Activated B cell treated with CpG ODN at 0.5 μM for 24 hours (primary cell): Measurements from ENCODE around the gene ITGA1. TPM values are rescaled to one million over a fixed set of nuclear protein-coding genes. Genes with fewer than 3 reads are reported as not detected.

Experiments
- ATAC-seq: fragments of 200-7000 bp; cut with Tn5 transposase; one replicate; pipeline ENCODE4 v1.10.0; 2021; ENCODE audit warnings: low read depth, mild to moderate bottlenecking, moderate library complexity
- CTCF ChIA-PET: fragments of 350-600 bp; sonication (Branson Sonifier 250); formaldehyde crosslinking; loops from one replicate; lab custom pipeline; 2021; ENCODE audit warnings: antibody characterized with exemption; lab: Charles Lee
- POLR2A ChIA-PET: fragments of 350-600 bp; sonication (Branson Sonifier 250); formaldehyde crosslinking; loops from one replicate; lab custom pipeline; 2021; ENCODE audit warnings: antibody characterized with exemption; lab: Charles Lee
- DNase-seq: peaks from one replicate; pipeline ENCODE4 v3.0.0; 2022
- H3K27ac Mint-ChIP-seq: one replicate; pipeline ENCODE4 v1.8.0; 2020; ENCODE audit warnings: mixed read lengths
- H3K27me3 Mint-ChIP-seq: one replicate; pipeline ENCODE4 v1.8.0; 2021; ENCODE audit warnings: mixed read lengths
- H3K36me3 Mint-ChIP-seq: one replicate; pipeline ENCODE4 v1.8.0; 2021; ENCODE audit warnings: low read depth, mixed read lengths
- H3K4me1 Mint-ChIP-seq: one replicate; pipeline ENCODE4 v1.8.0; 2021; ENCODE audit warnings: mixed read lengths
- H3K4me3 Mint-ChIP-seq: one replicate; pipeline ENCODE4 v1.8.0; 2020; ENCODE audit warnings: mild to moderate bottlenecking, mixed read lengths
- H3K9me3 Mint-ChIP-seq: one replicate; pipeline ENCODE4 v1.8.0; 2020; ENCODE audit warnings: mixed read lengths
- intact Hi-C: fragments of 100-400 bp; cut with micrococcal nuclease; formaldehyde crosslinking; loops from one replicate; pipeline ENCODE4 v1.15.1; 2024
- total RNA-seq: library from RNA; stranded (reverse); gene quantifications from 2 replicates; pipeline ENCODE4 v1.2.3, GENCODE V29; 2022
- TF ChIP-seq, protein P1 (sequence below): fragments of 200-600 bp; IDR thresholded peaks from one replicate; pipeline ENCODE4 v1.8.0; 2022; ENCODE audit warnings: antibody characterized with exemption, mild to moderate bottlenecking

The ITGA1 gene
- total RNA-seq, 1 donor from 2014 or later, result 34.0 TPM

DNA sequence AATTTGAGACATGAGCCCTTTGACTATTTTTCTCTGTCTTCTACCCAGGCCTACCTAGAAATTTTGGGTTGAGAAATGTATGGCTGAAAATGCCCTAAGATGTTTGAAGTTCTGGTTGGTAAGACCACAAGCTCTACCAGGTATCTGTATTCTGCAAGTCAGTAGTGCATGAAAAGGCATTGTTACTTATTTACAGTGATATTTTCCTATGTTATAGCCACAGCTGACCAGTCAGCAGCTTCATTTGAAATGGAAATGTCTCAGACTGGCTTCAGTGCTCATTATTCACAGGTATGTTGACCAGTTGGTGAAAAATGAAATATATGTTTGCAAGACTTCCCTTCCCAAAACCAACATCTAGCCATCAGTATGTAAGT, 109.5 kb downstream of the ITGA1 start:
- ChIA-PET POLR2A (no interaction called here), CTCF (interaction anchor here (1.0 kb wide), 1 partner anchor 18 kb away, joined by 3 read pairs; no protein-coding TSS in a partner anchor)
- H3K9me3 Mint-ChIP-seq, result peaks cover 9% of the 10 kb centered on the region
- intact Hi-C loops, result no loop called here
- TF ChIP-seq, protein P1, sequence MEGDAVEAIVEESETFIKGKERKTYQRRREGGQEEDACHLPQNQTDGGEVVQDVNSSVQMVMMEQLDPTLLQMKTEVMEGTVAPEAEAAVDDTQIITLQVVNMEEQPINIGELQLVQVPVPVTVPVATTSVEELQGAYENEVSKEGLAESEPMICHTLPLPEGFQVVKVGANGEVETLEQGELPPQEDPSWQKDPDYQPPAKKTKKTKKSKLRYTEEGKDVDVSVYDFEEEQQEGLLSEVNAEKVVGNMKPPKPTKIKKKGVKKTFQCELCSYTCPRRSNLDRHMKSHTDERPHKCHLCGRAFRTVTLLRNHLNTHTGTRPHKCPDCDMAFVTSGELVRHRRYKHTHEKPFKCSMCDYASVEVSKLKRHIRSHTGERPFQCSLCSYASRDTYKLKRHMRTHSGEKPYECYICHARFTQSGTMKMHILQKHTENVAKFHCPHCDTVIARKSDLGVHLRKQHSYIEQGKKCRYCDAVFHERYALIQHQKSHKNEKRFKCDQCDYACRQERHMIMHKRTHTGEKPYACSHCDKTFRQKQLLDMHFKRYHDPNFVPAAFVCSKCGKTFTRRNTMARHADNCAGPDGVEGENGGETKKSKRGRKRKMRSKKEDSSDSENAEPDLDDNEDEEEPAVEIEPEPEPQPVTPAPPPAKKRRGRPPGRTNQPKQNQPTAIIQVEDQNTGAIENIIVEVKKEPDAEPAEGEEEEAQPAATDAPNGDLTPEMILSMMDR, result no peak
- no peaks in the 10 kb centered on the region for H3K36me3 Mint-ChIP-seq
- no peak overlapping the region for H3K27ac Mint-ChIP-seq
- ATAC-seq (no peak), DNase-seq (no peak)
- H3K4me3 Mint-ChIP-seq, result no peak overlapping the region
- H3K4me1 Mint-ChIP-seq, result no peaks in the 10 kb centered on the region
- peaks cover 18% of the 10 kb centered on the region for H3K27me3 Mint-ChIP-seq

DNA sequence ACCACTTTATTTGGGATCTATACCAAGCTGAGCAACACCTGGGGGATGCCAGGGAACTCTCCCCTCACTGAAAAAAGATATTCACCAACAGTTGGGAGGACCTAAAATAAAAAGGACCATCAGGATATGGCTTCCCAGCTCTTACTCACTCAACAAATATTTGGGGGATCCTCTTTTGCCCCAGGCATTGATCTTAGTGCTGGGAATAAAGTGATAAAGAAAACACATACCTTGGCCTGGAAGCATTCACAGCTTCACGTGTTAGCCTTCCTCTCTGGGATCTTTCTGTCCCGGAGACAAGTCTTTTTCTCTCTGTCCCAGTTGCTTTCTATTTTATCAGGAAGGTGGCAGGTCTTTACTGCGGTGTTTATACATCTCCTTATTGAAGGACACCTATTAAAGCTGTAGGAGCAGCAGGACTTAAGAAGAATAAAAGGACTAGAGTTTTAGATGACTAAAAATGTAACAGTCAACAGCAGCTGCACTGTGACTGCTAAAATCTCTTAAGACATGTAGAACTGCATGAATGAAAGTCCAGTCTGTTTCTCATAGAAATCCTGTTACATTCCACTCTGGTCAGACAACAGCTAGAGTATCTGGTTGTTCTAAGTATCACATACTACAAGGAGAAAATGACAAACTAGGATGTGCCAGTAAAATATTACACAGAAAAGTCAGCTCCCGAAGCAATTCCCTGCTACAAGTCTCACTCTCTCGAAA, 111.4 kb downstream of the ITGA1 start:
- ChIA-PET CTCF (no interaction called here), POLR2A (no interaction called here)
- DNase-seq (no peak), ATAC-seq (no peak)
- no peaks in the 10 kb centered on the region for H3K36me3 Mint-ChIP-seq
- intact Hi-C loops, result no loop called here
- peaks cover 18% of the 10 kb centered on the region for H3K27me3 Mint-ChIP-seq
- no peak overlapping the region for H3K4me3 Mint-ChIP-seq
- peaks cover 9% of the 10 kb centered on the region for H3K9me3 Mint-ChIP-seq
- H3K4me1 Mint-ChIP-seq, result no peaks in the 10 kb centered on the region
- TF ChIP-seq, protein P1, result no peak
- no peak overlapping the region for H3K27ac Mint-ChIP-seq

DNA sequence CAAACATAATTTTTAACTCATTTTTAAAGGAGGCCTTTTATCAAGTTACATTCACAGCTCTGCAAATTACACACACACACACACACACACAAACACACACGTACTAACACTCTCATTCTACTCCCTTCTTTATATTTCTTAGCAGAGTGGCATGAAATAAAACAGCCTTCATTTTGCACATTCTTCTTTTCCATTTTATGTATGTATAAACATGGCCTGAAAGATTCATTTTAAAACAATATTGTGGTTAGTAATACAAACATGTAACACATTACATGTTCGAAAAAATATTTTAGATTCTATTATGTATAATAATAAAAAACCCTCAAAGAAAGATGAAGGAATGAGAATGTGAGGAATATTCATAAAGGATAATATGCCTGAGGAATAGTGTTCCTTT, 115.4 kb downstream of the ITGA1 start:
- POLR2A ChIA-PET, result no interaction called here
- peaks cover 7% of the 10 kb centered on the region for H3K27me3 Mint-ChIP-seq
- DNase-seq (no peak), ATAC-seq (no peak)
- TF ChIP-seq, protein P1, result no peak
- intact Hi-C loops, result no loop called here
- CTCF ChIA-PET, result no interaction called here
- H3K36me3 Mint-ChIP-seq, result no peaks in the 10 kb centered on the region
- H3K4me3 Mint-ChIP-seq, result no peak overlapping the region
- no peak overlapping the region for H3K27ac Mint-ChIP-seq
- H3K9me3 Mint-ChIP-seq, result peaks cover 9% of the 10 kb centered on the region
- no peaks in the 10 kb centered on the region for H3K4me1 Mint-ChIP-seq

DNA sequence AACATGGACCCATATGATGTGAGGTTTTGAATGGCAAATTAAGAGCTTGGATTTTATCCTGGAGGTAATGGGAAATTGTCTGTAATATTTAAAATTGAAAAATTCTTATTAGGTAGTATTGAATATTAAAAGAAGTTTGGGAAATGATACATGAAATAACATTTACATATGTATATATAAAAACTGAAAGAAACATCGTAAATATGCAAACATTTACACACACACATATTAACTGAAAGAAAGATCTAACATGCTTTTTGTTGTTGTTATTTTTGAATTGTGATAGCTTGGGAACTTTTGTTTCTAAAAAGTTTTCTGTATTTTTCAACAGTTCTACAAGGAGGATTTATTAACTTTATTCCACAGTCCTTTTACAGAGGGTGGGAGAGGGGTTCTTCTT, 118.6 kb downstream of the ITGA1 start:
- peaks cover 4% of the 10 kb centered on the region for H3K9me3 Mint-ChIP-seq
- DNase-seq (no peak), ATAC-seq (no peak)
- TF ChIP-seq, protein P1, result no peak
- no peaks in the 10 kb centered on the region for H3K4me1 Mint-ChIP-seq
- H3K27me3 Mint-ChIP-seq, result peaks cover 7% of the 10 kb centered on the region
- no peak overlapping the region for H3K4me3 Mint-ChIP-seq
- intact Hi-C loops, result no loop called here
- ChIA-PET CTCF (interaction anchor here (1.2 kb wide), 1 partner anchor 9 kb away, joined by 4 read pairs; no protein-coding TSS in a partner anchor), POLR2A (no interaction called here)
- no peak overlapping the region for H3K27ac Mint-ChIP-seq
- H3K36me3 Mint-ChIP-seq, result no peaks in the 10 kb centered on the region

DNA sequence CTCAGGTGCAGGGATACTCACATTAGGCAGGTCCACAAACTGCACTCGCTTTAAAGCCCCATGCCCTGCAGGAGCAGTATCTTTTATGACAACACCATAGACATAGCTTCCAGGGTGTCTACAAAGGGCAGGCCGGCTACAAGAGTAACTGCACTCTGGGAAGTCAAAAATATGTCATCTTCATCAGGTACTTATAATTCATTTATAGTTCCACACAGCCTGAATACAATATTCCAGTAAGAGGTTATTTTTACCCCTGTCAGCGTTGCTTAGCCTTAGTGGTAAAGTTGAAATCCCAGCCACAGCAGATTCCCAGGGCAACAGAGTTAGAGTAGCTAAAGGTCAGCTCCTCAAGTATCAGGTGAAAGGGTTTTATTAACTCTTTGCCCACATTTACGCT, 119.1 kb downstream of the ITGA1 start:
- Mint-ChIP-seq H3K4me1 (no peaks in the 10 kb centered on the region), H3K4me3 (no peak overlapping the region), H3K36me3 (no peaks in the 10 kb centered on the region), H3K27me3 (peaks cover 5% of the 10 kb centered on the region), H3K9me3 (peaks cover under 1% of the 10 kb centered on the region), H3K27ac (no peak overlapping the region)
- ATAC-seq, result no peak
- CTCF ChIA-PET, result interaction anchor here (1.2 kb wide), 1 partner anchor 9 kb away, joined by 4 read pairs; no protein-coding TSS in a partner anchor
- TF ChIP-seq, protein P1, result no peak
- intact Hi-C loops, result no loop called here
- POLR2A ChIA-PET, result no interaction called here
- no peak for DNase-seq
